MM.1S (cell line): ENCODE data around the gene GALR2.

Experiments
- DNase-seq: peaks from one replicate; pipeline ENCODE4 v3.0.0-alpha.2; 2015
- H2AFZ ChIP-seq: fragments of 300-600 bp; sonication (generic); 2 replicates; pipeline ENCODE4 v1.6.0; 2016; ENCODE audit warnings: antibody characterized with exemption, low read length
- H3F3A ChIP-seq: fragments of 300-600 bp; sonication (generic); 2 replicates; pipeline ENCODE4 v1.6.1; 2016; ENCODE audit warnings: mild to moderate bottlenecking, antibody characterized with exemption, low read length, moderate library complexity, mixed read lengths; ENCODE audit not compliant: insufficient read depth
- H3K27ac ChIP-seq: fragments of 300-600 bp; sonication (generic); 2 replicates; pipeline ENCODE4 v1.5.1; 2016; ENCODE audit warnings: mild to moderate bottlenecking, low read length
- H3K27me3 ChIP-seq: fragments of 300-600 bp; sonication (generic); replicated peaks from 2 replicates; pipeline ENCODE4 v1.6.0; 2016; ENCODE audit warnings: low read length; ENCODE audit not compliant: insufficient read depth
- H3K36me3 ChIP-seq: fragments of 300-600 bp; sonication (generic); replicated peaks from 2 replicates; pipeline ENCODE4 v1.6.1; 2016; ENCODE audit warnings: mild to moderate bottlenecking, low read length, mixed read lengths; ENCODE audit not compliant: insufficient read depth
- H3K4me1 ChIP-seq: fragments of 300-600 bp; sonication (generic); 2 replicates; pipeline ENCODE4 v1.6.1; 2016; ENCODE audit warnings: low read length, mixed read lengths
- H3K4me2 ChIP-seq: fragments of 300-600 bp; sonication (generic); 2 replicates; pipeline ENCODE4 v1.6.0; 2016; ENCODE audit warnings: low read depth, low read length
- H3K4me3 ChIP-seq: fragments of 300-600 bp; sonication (generic); 2 replicates; pipeline ENCODE4 v1.5.1; 2016; ENCODE audit warnings: low read length, mixed read lengths
- H3K79me2 ChIP-seq: fragments of 300-600 bp; sonication (generic); 2 replicates; pipeline ENCODE4 v1.6.1; 2016; ENCODE audit warnings: mixed run types, low read length, mixed read lengths
- H3K9ac ChIP-seq: fragments of 300-600 bp; sonication (generic); 2 replicates; pipeline ENCODE4 v1.6.1; 2016; ENCODE audit warnings: low read length, mixed read lengths
- H3K9me2 ChIP-seq: fragments of 300-600 bp; sonication (generic); replicated peaks from 2 replicates; pipeline ENCODE4 v1.6.1; 2016; ENCODE audit warnings: mild to moderate bottlenecking, low read length, mixed read lengths; ENCODE audit not compliant: insufficient read depth
- H3K9me3 ChIP-seq: fragments of 300-600 bp; sonication (generic); replicated peaks from 2 replicates; pipeline ENCODE4 v1.6.1; 2016; ENCODE audit warnings: mild to moderate bottlenecking, low read length, mixed read lengths; ENCODE audit not compliant: insufficient read depth
- H4K20me1 ChIP-seq: fragments of 300-600 bp; sonication (generic); 2 replicates; pipeline ENCODE4 v1.6.1; 2016; ENCODE audit warnings: mild to moderate bottlenecking, low read length, moderate library complexity, mixed read lengths; ENCODE audit not compliant: insufficient read depth
- EZH2 ChIP-seq: fragments of 300-600 bp; sonication (generic); optimal IDR thresholded peaks from 2 replicates; pipeline ENCODE3; 2017; ENCODE audit warnings: low read depth, mild to moderate bottlenecking, antibody characterized with exemption, low read length, mixed read lengths
- EZH2phosphoT487 ChIP-seq: fragments of 300-600 bp; sonication (generic); IDR thresholded peaks from 2 replicates; pipeline ENCODE4 v1.6.1; 2018; ENCODE audit warnings: antibody characterized with exemption, low read length
- TF ChIP-seq, protein P1 (sequence below): fragments of 300-600 bp; sonication (generic); IDR thresholded peaks from 2 replicates; pipeline ENCODE4 v1.5.1; 2016; ENCODE audit warnings: antibody characterized with exemption, low read length, mixed read lengths

Gene GALR2

DNA sequence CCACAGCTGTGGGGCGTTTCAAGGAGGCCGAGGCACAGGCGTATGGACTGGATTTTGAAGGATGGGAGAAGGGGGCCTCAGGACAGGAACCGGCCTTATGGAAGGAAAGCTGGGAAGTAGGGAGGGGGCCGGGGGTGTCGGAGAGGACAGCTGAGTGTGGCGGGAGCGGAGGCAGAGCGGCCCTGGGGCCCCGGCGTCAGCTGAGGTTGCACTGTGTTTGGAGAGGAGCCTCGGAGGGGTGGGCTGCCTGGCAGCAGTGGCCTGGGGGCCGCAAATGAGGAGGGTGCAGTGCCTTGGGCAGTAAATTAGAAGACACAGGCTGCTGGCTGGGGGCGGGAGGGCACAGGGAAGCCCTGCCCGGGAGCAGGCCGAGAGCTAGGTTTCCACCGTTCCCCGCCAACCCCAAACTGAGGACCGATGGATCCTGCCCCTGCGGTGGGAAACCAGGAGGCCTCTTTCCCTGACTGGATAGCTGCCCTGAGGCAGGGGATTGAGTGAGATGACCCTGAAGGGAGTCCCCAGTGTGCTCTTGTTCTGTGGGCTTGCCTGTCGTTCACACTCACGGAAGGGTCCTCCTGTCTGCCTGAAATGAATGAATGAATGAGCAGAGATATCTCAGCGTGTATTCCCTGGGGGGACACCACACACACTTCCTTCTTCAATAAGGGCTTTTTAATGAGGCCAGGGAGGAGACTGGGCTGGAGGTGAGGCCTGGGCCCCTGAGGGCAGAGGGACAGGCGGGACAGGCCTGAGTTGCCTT is 48.0 kb downstream of the GALR2 start:
- no peaks in the 10 kb centered on the region for H3K9me3 ChIP-seq
- DNase-seq = no peak
- no peaks in the 10 kb centered on the region for H3K79me2 ChIP-seq
- H3K4me3 ChIP-seq = no peak overlapping the region
- H3K9me2 ChIP-seq = no peaks in the 10 kb centered on the region
- no peak overlapping the region for H3K27ac ChIP-seq
- H3F3A ChIP-seq = no peaks in the 10 kb centered on the region
- TF ChIP-seq, protein P1, sequence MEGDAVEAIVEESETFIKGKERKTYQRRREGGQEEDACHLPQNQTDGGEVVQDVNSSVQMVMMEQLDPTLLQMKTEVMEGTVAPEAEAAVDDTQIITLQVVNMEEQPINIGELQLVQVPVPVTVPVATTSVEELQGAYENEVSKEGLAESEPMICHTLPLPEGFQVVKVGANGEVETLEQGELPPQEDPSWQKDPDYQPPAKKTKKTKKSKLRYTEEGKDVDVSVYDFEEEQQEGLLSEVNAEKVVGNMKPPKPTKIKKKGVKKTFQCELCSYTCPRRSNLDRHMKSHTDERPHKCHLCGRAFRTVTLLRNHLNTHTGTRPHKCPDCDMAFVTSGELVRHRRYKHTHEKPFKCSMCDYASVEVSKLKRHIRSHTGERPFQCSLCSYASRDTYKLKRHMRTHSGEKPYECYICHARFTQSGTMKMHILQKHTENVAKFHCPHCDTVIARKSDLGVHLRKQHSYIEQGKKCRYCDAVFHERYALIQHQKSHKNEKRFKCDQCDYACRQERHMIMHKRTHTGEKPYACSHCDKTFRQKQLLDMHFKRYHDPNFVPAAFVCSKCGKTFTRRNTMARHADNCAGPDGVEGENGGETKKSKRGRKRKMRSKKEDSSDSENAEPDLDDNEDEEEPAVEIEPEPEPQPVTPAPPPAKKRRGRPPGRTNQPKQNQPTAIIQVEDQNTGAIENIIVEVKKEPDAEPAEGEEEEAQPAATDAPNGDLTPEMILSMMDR = no peak
- H4K20me1 ChIP-seq = no peaks in the 10 kb centered on the region
- no peaks in the 10 kb centered on the region for H3K36me3 ChIP-seq
- no peak overlapping the region for H2AFZ ChIP-seq
- H3K4me2 ChIP-seq = no peak overlapping the region
- H3K27me3 ChIP-seq = no peaks in the 10 kb centered on the region
- H3K9ac ChIP-seq = no peak overlapping the region
- H3K4me1 ChIP-seq = no peaks in the 10 kb centered on the region

DNA sequence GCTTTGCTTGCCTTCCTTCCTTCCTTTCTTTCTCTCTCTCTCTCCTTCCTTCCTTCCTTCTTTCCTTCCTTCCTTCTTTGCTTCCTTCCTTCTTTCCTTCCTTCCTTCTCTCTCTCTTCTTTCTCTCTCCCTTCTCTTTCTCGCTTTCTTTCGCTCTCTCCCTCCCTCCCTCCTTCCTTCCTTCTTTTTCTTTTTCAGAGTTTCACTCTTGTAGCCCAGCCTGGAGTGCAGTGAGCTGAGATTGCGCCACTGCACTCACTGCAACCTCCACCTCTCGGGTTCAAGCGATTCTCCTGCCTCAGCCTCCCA is 48.6 kb downstream of the GALR2 start:
- Histone ChIP-seq H3F3A (no peaks in the 10 kb centered on the region), H3K9me3 (no peaks in the 10 kb centered on the region), H3K79me2 (no peaks in the 10 kb centered on the region), H3K4me2 (no peak overlapping the region), H3K9me2 (no peaks in the 10 kb centered on the region), H3K27ac (no peak overlapping the region), H3K9ac (no peak overlapping the region), H3K27me3 (no peaks in the 10 kb centered on the region), H4K20me1 (no peaks in the 10 kb centered on the region), H2AFZ (no peak overlapping the region), H3K4me3 (no peak overlapping the region), H3K4me1 (no peaks in the 10 kb centered on the region), H3K36me3 (no peaks in the 10 kb centered on the region)
- TF ChIP-seq, protein P1 = no peak
- no peak for TF ChIP-seq EZH2phosphoT487
- no peak for TF ChIP-seq EZH2
- no peak for DNase-seq

DNA sequence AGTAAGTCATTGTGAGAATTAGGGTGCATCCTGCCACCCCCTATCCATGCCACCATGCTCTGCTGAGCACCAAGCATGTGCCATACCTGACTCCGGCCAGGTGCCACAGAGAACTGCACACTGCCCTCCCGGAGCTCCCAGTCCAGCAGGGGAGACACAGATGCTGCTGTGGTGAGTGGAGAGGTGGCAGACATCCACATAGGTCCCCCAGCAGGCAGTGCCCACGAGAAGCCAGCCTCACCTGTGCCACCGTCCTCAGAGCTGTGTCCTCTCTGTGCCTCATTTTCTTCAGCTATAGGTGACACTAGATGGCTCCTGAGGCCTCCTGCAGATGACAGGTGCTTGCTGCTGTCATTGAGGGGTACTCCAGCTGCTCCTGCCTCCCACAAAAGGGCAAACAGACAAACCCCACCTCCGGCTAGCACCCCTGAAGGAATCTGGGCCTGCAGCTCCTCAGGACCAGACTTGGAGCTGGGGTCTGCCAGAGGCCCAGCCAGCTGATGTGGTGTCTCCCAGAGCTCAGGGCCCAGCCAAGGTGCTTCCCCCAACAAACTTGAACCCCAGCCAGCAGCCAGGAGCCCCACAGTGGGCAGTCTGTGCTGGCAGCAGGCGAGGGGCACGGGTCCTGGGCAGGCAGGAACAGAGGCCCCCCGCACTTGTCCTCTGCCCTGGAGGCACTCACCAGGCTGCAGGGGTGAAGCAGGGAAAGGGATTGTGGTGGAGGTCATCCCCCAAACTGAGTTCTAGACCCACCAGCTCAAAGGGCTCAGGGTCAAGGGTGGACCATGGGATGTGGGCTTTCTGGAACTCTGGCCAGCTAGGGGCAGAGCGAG is 49.4 kb downstream of the GALR2 start:
- H3K27me3 ChIP-seq = no peaks in the 10 kb centered on the region
- no peak overlapping the region for H2AFZ ChIP-seq
- H3K36me3 ChIP-seq = no peaks in the 10 kb centered on the region
- no peaks in the 10 kb centered on the region for H3K79me2 ChIP-seq
- H3K9me3 ChIP-seq = no peaks in the 10 kb centered on the region
- no peak overlapping the region for H3K9ac ChIP-seq
- TF ChIP-seq EZH2phosphoT487 (no peak), EZH2 (no peak)
- TF ChIP-seq, protein P1 = no peak
- no peaks in the 10 kb centered on the region for H3F3A ChIP-seq
- H3K4me2 ChIP-seq = no peak overlapping the region
- no peak for DNase-seq
- no peaks in the 10 kb centered on the region for H3K4me1 ChIP-seq
- H4K20me1 ChIP-seq = no peaks in the 10 kb centered on the region
- no peaks in the 10 kb centered on the region for H3K9me2 ChIP-seq
- no peak overlapping the region for H3K27ac ChIP-seq
- no peak overlapping the region for H3K4me3 ChIP-seq
